Ishikawa (cell line): ENCODE results near the gene GPR62.

Experiments
- CEBPB ChIP-seq: IDR thresholded peaks from 2 replicates; pipeline ENCODE4 v1.6.1; 2012
- CREB1 ChIP-seq: IDR thresholded peaks from 2 replicates; pipeline ENCODE4 v1.6.1; 2012; ENCODE audit warnings: low read depth
- EGR1 ChIP-seq: IDR thresholded peaks from 2 replicates; pipeline ENCODE4 v1.6.1; 2012
- EP300 ChIP-seq: IDR thresholded peaks from 2 replicates; pipeline ENCODE4 v1.6.1; 2012; ENCODE audit warnings: borderline replicate concordance
- FOXM1 ChIP-seq: IDR thresholded peaks from 2 replicates; pipeline ENCODE4 v1.6.1; 2012; ENCODE audit warnings: low read depth, borderline replicate concordance
- MAX ChIP-seq: IDR thresholded peaks from 2 replicates; pipeline ENCODE4 v1.6.1; 2012
- NFIC ChIP-seq: IDR thresholded peaks from 2 replicates; pipeline ENCODE4 v1.6.1; 2012
- RAD21 ChIP-seq: IDR thresholded peaks from 2 replicates; pipeline ENCODE4 v1.6.1; 2012; ENCODE audit warnings: low read depth
- TAF1 ChIP-seq: IDR thresholded peaks from 2 replicates; pipeline ENCODE4 v1.6.1; 2012; ENCODE audit warnings: low read depth, mild to moderate bottlenecking
- TCF12 ChIP-seq: IDR thresholded peaks from 2 replicates; pipeline ENCODE4 v1.6.1; 2012; ENCODE audit warnings: low read depth
- TEAD4 ChIP-seq: IDR thresholded peaks from 2 replicates; pipeline ENCODE4 v1.6.1; 2012
- USF1 ChIP-seq: IDR thresholded peaks from 2 replicates; pipeline ENCODE4 v1.6.1; 2012
- YY1 ChIP-seq: IDR thresholded peaks from 2 replicates; pipeline ENCODE4 v1.6.1; 2012; ENCODE audit warnings: low read depth
- ZBTB7A ChIP-seq: IDR thresholded peaks from 2 replicates; pipeline ENCODE4 v1.6.1; 2012; ENCODE audit warnings: low read depth
- TF ChIP-seq, protein P1 (sequence below): IDR thresholded peaks from 2 replicates; pipeline ENCODE4 v1.6.1; 2012; ENCODE audit warnings: low read depth, mild to moderate bottlenecking

Gene GPR62

GRCh38 chr3:51983578-51984268 is 28.5 kb downstream of the GPR62 start:
- TF ChIP-seq YY1, result no peak
- TF ChIP-seq NFIC, result no peak

DNA sequence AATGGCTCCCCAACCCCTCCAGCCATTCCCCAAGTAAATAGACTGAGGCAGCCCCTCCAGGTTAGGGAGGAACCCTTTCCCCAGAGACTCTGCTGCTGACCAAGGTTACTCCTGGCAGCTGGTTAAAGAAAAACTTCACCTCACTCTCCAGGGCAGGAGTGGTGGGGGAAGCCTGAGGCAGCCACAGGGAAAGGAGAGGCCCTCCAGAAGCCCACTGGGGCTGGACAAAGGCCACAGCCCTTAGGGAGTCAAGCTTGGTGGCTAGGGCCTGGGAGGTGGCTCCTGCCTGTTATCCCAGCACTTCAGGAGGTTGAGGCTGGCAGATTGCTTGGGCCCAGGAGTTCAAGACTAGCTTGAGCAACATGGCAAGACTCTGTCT is 29.1 kb downstream of the GPR62 start:
- no peak for TF ChIP-seq TEAD4

- TF ChIP-seq RAD21, result no peak
- no peak for TF ChIP-seq ZBTB7A
- no peak for TF ChIP-seq TEAD4
- no peak for TF ChIP-seq CEBPB
- TF ChIP-seq, protein P1, sequence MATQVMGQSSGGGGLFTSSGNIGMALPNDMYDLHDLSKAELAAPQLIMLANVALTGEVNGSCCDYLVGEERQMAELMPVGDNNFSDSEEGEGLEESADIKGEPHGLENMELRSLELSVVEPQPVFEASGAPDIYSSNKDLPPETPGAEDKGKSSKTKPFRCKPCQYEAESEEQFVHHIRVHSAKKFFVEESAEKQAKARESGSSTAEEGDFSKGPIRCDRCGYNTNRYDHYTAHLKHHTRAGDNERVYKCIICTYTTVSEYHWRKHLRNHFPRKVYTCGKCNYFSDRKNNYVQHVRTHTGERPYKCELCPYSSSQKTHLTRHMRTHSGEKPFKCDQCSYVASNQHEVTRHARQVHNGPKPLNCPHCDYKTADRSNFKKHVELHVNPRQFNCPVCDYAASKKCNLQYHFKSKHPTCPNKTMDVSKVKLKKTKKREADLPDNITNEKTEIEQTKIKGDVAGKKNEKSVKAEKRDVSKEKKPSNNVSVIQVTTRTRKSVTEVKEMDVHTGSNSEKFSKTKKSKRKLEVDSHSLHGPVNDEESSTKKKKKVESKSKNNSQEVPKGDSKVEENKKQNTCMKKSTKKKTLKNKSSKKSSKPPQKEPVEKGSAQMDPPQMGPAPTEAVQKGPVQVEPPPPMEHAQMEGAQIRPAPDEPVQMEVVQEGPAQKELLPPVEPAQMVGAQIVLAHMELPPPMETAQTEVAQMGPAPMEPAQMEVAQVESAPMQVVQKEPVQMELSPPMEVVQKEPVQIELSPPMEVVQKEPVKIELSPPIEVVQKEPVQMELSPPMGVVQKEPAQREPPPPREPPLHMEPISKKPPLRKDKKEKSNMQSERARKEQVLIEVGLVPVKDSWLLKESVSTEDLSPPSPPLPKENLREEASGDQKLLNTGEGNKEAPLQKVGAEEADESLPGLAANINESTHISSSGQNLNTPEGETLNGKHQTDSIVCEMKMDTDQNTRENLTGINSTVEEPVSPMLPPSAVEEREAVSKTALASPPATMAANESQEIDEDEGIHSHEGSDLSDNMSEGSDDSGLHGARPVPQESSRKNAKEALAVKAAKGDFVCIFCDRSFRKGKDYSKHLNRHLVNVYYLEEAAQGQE, result no peak
- no peak for TF ChIP-seq EGR1
- no peak for TF ChIP-seq USF1
- no peak for TF ChIP-seq EP300
- TF ChIP-seq CREB1, result no peak
These were observed 29.9 kb downstream of the GPR62 start for GRCh38 chr3:51985063-51985462.

DNA sequence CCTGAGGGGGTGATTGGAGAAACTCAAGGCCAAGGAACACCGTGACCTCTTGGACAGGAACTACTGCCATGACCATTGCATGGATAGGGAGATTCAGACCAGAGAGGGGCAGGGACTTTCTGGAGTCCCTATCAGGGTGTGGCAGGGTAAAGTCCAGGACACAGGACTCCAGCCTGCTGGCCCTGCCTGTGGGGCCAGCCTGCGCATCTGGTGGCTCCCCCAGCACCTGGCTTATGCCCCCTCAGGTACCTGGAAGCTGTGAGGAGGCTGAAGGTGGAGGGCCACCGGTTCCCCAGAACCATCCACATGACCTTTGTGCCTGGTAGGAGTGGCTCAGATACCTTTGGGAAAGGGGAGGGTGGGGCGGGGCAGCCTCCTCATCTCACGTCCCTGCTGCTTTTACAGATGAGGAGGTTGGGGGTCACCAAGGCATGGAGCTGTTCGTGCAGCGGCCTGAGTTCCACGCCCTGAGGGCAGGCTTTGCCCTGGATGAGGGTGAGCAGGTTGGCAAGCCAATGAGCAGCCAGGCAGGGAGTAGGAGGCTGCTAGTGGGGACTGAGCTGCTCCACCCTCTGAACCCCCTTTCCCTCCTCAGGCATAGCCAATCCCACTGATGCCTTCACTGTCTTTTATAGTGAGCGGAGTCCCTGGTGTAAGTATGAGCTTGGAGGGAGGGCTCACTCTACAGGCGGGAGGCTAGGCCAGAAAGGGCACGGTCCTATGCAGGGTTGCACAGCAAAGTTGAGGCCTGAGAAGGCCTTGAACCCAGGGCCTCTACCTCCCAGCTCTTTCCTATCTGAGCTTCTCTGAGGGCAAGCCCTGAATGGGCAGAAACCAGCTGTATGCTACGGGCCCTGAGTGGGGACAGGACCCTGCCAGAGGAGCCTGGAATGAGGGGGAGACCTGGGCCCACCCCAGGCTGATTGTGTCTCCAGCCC is 31.1 kb downstream of the GPR62 start:
- TF ChIP-seq RAD21 (no peak), YY1 (no peak), MAX (no peak), USF1 (no peak), TEAD4 (no peak), EP300 (no peak), TAF1 (0 out of 2 replicates have a peak, but pooled peaks have one; percentile 16)

- TF ChIP-seq YY1 (no peak), NFIC (no peak), ZBTB7A (no peak), EP300 (no peak), CREB1 (no peak)
These were observed 32.4 kb downstream of the GPR62 start for GRCh38 chr3:51987568-51987967.

GRCh38 chr3:51988286-51989146 is 33.3 kb downstream of the GPR62 start:
- TF ChIP-seq EP300 (no peak), FOXM1 (no peak), YY1 (no peak), TCF12 (no peak), EGR1 (no peak), MAX (no peak), CREB1 (no peak)

GRCh38 chr3:51992017-51992682 is 37.0 kb downstream of the GPR62 start:
- TF ChIP-seq ZBTB7A (no peak), USF1 (no peak), NFIC (no peak), TEAD4 (no peak), RAD21 (no peak), EP300 (no peak), TAF1 (no peak), MAX (no peak)
